BLaER1 treated with 17β-estradiol and CSF1 and Interleukin-3, amounts not matched to agents 10 nM and 100 nM (cell line): ENCODE data around the gene ZIC4.

Experiments used
- H3K27ac ChIP-seq, 11 experiments: shearing (Covaris generic); formaldehyde crosslinking; 2 replicates each; pipeline ENCODE4 v1.8.1; 2022
- H3K27me3 ChIP-seq, 11 experiments: shearing (Covaris generic); formaldehyde crosslinking; 2 replicates each; pipeline ENCODE4 v1.8.1; 2022
- H3K36me3 ChIP-seq, 11 experiments: shearing (Covaris generic); formaldehyde crosslinking; 2 replicates each; pipeline ENCODE4 v1.8.1; 2022
- H3K4me1 ChIP-seq, 10 experiments: shearing (Covaris generic); formaldehyde crosslinking; 2 replicates each; pipeline ENCODE4 v1.8.1; 2022
- H3K4me2 ChIP-seq, 11 experiments: shearing (Covaris generic); formaldehyde crosslinking; 2 replicates each; pipeline ENCODE4 v1.8.1; 2022
- H3K4me3 ChIP-seq, 10 experiments: shearing (Covaris generic); formaldehyde crosslinking; 2 replicates each; pipeline ENCODE4 v1.8.1; 2022
- H3K9ac ChIP-seq, 11 experiments: shearing (Covaris generic); formaldehyde crosslinking; 2 replicates each; pipeline ENCODE4 v1.8.1; 2022
- H3K9me3 ChIP-seq, 11 experiments: shearing (Covaris generic); formaldehyde crosslinking; replicated peaks in 1 of 11; 2 replicates each; pipeline ENCODE4 v1.8.1; 2022
- H4K20me1 ChIP-seq, 11 experiments: shearing (Covaris generic); formaldehyde crosslinking; 2 replicates each; pipeline ENCODE4 v1.8.1; 2022
- Cebpa-rat ChIP-seq, 11 experiments: shearing (Covaris generic); IDR thresholded peaks; 2 replicates each; pipeline ENCODE4 v1.8.1; 2022

The ZIC4 gene

GRCh38 chr3:147380977-147381376 is 25.4 kb downstream of the ZIC4 start:
- Histone ChIP-seq H3K9ac (no peak overlapping the region), H4K20me1 (no peaks in the 10 kb centered on the region; a peak in 1 of 22 replicates), H3K36me3 (no peaks in the 10 kb centered on the region), H3K27ac (no peak overlapping the region), H3K4me2 (no peak overlapping the region), H3K27me3 (peaks cover 29 to 90% (median 78%) of the 10 kb centered on the region in 11 experiments), H3K4me1 (no peaks in the 10 kb centered on the region), H3K9me3 (peaks cover 8 to 46% (median 20%) of the 10 kb centered on the region in 11 experiments; a peak in 17 of 22 replicates), H3K4me3 (no peak overlapping the region)
- TF ChIP-seq Cebpa-rat (IDR thresholded peaks at IDR 0.05): no peak

- H3K27ac ChIP-seq: no peak overlapping the region
- H3K4me2 ChIP-seq: no peak overlapping the region
- no peaks in the 10 kb centered on the region for H3K36me3 ChIP-seq
- no peak overlapping the region for H3K4me3 ChIP-seq
- H3K9me3 ChIP-seq: peaks cover 8 to 45% (median 20%) of the 10 kb centered on the region in 11 experiments; a peak in 17 of 22 replicates
- no peaks in the 10 kb centered on the region for H3K4me1 ChIP-seq
- no peaks in the 10 kb centered on the region; a peak in 1 of 22 replicates for H4K20me1 ChIP-seq
- peaks cover 29 to 85% (median 73%) of the 10 kb centered on the region in 11 experiments for H3K27me3 ChIP-seq
- no peak overlapping the region for H3K9ac ChIP-seq
- no peak for TF ChIP-seq Cebpa-rat (IDR thresholded peaks at IDR 0.05)
These were observed 25.9 kb downstream of the ZIC4 start for GRCh38 chr3:147380387-147380951.

GRCh38 chr3:147379651-147380050 is 26.7 kb downstream of the ZIC4 start:
- Histone ChIP-seq H3K4me2 (no peak overlapping the region), H3K4me1 (no peaks in the 10 kb centered on the region), H3K27me3 (peaks cover 29 to 78% (median 69%) of the 10 kb centered on the region in 11 experiments), H3K36me3 (no peaks in the 10 kb centered on the region), H3K4me3 (no peak overlapping the region), H3K27ac (no peak overlapping the region), H4K20me1 (no peaks in the 10 kb centered on the region; a peak in 1 of 22 replicates), H3K9ac (no peak overlapping the region), H3K9me3 (peaks cover 8 to 37% (median 17%) of the 10 kb centered on the region in 11 experiments; a peak in 17 of 22 replicates)
- no peak for TF ChIP-seq Cebpa-rat (IDR thresholded peaks at IDR 0.05)

- no peak overlapping the region for H3K4me2 ChIP-seq
- H3K9me3 ChIP-seq: peaks cover 12 to 42% (median 23%) of the 10 kb centered on the region in 11 experiments; a peak in 21 of 22 replicates
- H4K20me1 ChIP-seq: no peaks in the 10 kb centered on the region; a peak in 1 of 22 replicates
- H3K4me1 ChIP-seq: no peaks in the 10 kb centered on the region
- no peak for TF ChIP-seq Cebpa-rat (IDR thresholded peaks at IDR 0.05)
- no peak overlapping the region for H3K4me3 ChIP-seq
- no peaks in the 10 kb centered on the region for H3K36me3 ChIP-seq
- no peak overlapping the region for H3K27ac ChIP-seq
- peaks cover 40 to 80% (median 70%) of the 10 kb centered on the region in 11 experiments for H3K27me3 ChIP-seq
- H3K9ac ChIP-seq: no peak overlapping the region
These were observed 28.7 kb downstream of the ZIC4 start for GRCh38 chr3:147377412-147378367.

- H3K9me3 ChIP-seq: peaks cover 26 to 58% (median 46%) of the 10 kb centered on the region in 11 experiments
- H3K27me3 ChIP-seq: peaks cover 52 to 81% (median 73%) of the 10 kb centered on the region in 11 experiments
- H3K9ac ChIP-seq: no peak overlapping the region
- H4K20me1 ChIP-seq: no peaks in the 10 kb centered on the region; a peak in 2 of 22 replicates
- no peak for TF ChIP-seq Cebpa-rat (IDR thresholded peaks at IDR 0.05)
- H3K36me3 ChIP-seq: no peaks in the 10 kb centered on the region
- no peak overlapping the region for H3K4me2 ChIP-seq
- no peak overlapping the region for H3K4me3 ChIP-seq
- no peak overlapping the region for H3K27ac ChIP-seq
- H3K4me1 ChIP-seq: no peaks in the 10 kb centered on the region
These were observed 33.0 kb downstream of the ZIC4 start for GRCh38 chr3:147373301-147373700.

- Histone ChIP-seq H3K36me3 (no peaks in the 10 kb centered on the region), H3K4me1 (no peaks in the 10 kb centered on the region), H3K9ac (no peak overlapping the region), H3K27me3 (peaks cover 60 to 82% (median 73%) of the 10 kb centered on the region in 11 experiments), H3K9me3 (peaks cover 26 to 54% (median 45%) of the 10 kb centered on the region in 11 experiments), H4K20me1 (no peaks in the 10 kb centered on the region; a peak in 2 of 22 replicates), H3K27ac (no peak overlapping the region), H3K4me3 (no peak overlapping the region), H3K4me2 (no peak overlapping the region)
- TF ChIP-seq Cebpa-rat (IDR thresholded peaks at IDR 0.05): no peak
These were observed 33.8 kb downstream of the ZIC4 start for GRCh38 chr3:147372525-147373027.

GRCh38 chr3:147371771-147372340 is 34.5 kb downstream of the ZIC4 start:
- Histone ChIP-seq H3K9me3 (peaks cover 26 to 53% (median 45%) of the 10 kb centered on the region in 11 experiments), H4K20me1 (no peaks in the 10 kb centered on the region; a peak in 2 of 22 replicates), H3K27me3 (peaks cover 62 to 90% (median 76%) of the 10 kb centered on the region in 11 experiments), H3K4me3 (no peak overlapping the region), H3K36me3 (no peaks in the 10 kb centered on the region), H3K4me2 (no peak overlapping the region), H3K27ac (no peak overlapping the region), H3K4me1 (no peaks in the 10 kb centered on the region), H3K9ac (no peak overlapping the region)
- no peak for TF ChIP-seq Cebpa-rat (IDR thresholded peaks at IDR 0.05)

GRCh38 chr3:147371140-147371539 is 35.2 kb downstream of the ZIC4 start:
- H3K9ac ChIP-seq: no peak overlapping the region
- no peak overlapping the region for H3K4me2 ChIP-seq
- H4K20me1 ChIP-seq: no peaks in the 10 kb centered on the region; a peak in 2 of 22 replicates
- no peak overlapping the region for H3K27ac ChIP-seq
- no peak overlapping the region for H3K4me3 ChIP-seq
- no peak for TF ChIP-seq Cebpa-rat (IDR thresholded peaks at IDR 0.05)
- H3K27me3 ChIP-seq: peaks cover 62 to 90% (median 77%) of the 10 kb centered on the region in 11 experiments
- H3K4me1 ChIP-seq: no peaks in the 10 kb centered on the region
- H3K9me3 ChIP-seq: peaks cover 26 to 53% (median 45%) of the 10 kb centered on the region in 11 experiments
- no peaks in the 10 kb centered on the region for H3K36me3 ChIP-seq

- H3K4me3 ChIP-seq: no peak overlapping the region
- H3K9ac ChIP-seq: no peak overlapping the region
- H3K4me1 ChIP-seq: no peaks in the 10 kb centered on the region
- H3K27me3 ChIP-seq: peaks cover 62 to 85% (median 77%) of the 10 kb centered on the region in 11 experiments
- no peak for TF ChIP-seq Cebpa-rat (IDR thresholded peaks at IDR 0.05)
- no peaks in the 10 kb centered on the region for H3K36me3 ChIP-seq
- peaks cover 26 to 53% (median 45%) of the 10 kb centered on the region in 11 experiments for H3K9me3 ChIP-seq
- no peaks in the 10 kb centered on the region; a peak in 2 of 22 replicates for H4K20me1 ChIP-seq
- no peak overlapping the region for H3K27ac ChIP-seq
- no peak overlapping the region for H3K4me2 ChIP-seq
These were observed 36.0 kb downstream of the ZIC4 start for GRCh38 chr3:147370349-147370748.
